Loucy (cell line): ENCODE measurements around the gene OR10A4.

Source experiments
- H2AFZ ChIP-seq: fragments of 200-600 bp; sonication (generic); 2 replicates; pipeline ENCODE4 v1.6.0; 2016; ENCODE audit warnings: antibody characterized with exemption, mild to moderate bottlenecking, low read length, moderate library complexity
- H3F3A ChIP-seq: fragments of 200-600 bp; 2 replicates; pipeline ENCODE4 v1.6.0; 2016; ENCODE audit warnings: antibody characterized with exemption, low read depth, mild to moderate bottlenecking
- H3K27me3 ChIP-seq: fragments of 200-600 bp; sonication (generic); 2 replicates; pipeline ENCODE4 v1.6.1; 2014; ENCODE audit warnings: low read length, mild to moderate bottlenecking; ENCODE audit not compliant: insufficient read depth, poor library complexity, severe bottlenecking
- H3K36me3 ChIP-seq: fragments of 200-600 bp; sonication (generic); 2 replicates; pipeline ENCODE4 v1.6.1; 2016; ENCODE audit warnings: low read length; ENCODE audit not compliant: insufficient read depth
- H3K4me1 ChIP-seq: fragments of 200-600 bp; sonication (generic); 2 replicates; pipeline ENCODE4 v1.5.1; 2014; ENCODE audit warnings: low read length, mild to moderate bottlenecking; ENCODE audit not compliant: insufficient read depth, poor library complexity, severe bottlenecking
- H3K4me2 ChIP-seq: fragments of 200-600 bp; sonication (generic); 2 replicates; pipeline ENCODE4 v1.6.0; 2014; ENCODE audit warnings: antibody characterized with exemption, low read length, low read depth, mild to moderate bottlenecking; ENCODE audit not compliant: poor library complexity, severe bottlenecking
- H3K4me3 ChIP-seq: fragments of 200-600 bp; sonication (generic); 2 replicates; pipeline ENCODE4 v1.5.1; 2014; ENCODE audit warnings: low read length, mild to moderate bottlenecking, mixed read lengths; ENCODE audit not compliant: poor library complexity, severe bottlenecking
- H3K79me2 ChIP-seq: fragments of 200-600 bp; sonication (generic); 2 replicates; pipeline ENCODE4 v1.6.1; 2014; ENCODE audit warnings: low read length; ENCODE audit not compliant: insufficient read depth
- H3K9ac ChIP-seq: fragments of 200-600 bp; sonication (generic); 2 replicates; pipeline ENCODE4 v1.6.0; 2014; ENCODE audit warnings: mild to moderate bottlenecking, low read depth, low read length, moderate library complexity; ENCODE audit not compliant: poor library complexity, severe bottlenecking
- H3K9me2 ChIP-seq: fragments of 200-600 bp; sonication (generic); replicated peaks from 2 replicates; pipeline ENCODE4 v1.6.1; 2016; ENCODE audit warnings: low read depth, low read length, mixed read lengths
- H3K9me3 ChIP-seq: fragments of 200-600 bp; sonication (generic); 2 replicates; pipeline ENCODE4 v1.6.1; 2014; ENCODE audit warnings: mild to moderate bottlenecking, antibody characterized with exemption, low read length, low read depth; ENCODE audit not compliant: insufficient read depth
- H4K20me1 ChIP-seq: fragments of 200-600 bp; sonication (generic); 2 replicates; pipeline ENCODE4 v1.6.0; 2014; ENCODE audit warnings: antibody characterized with exemption, low read length, mild to moderate bottlenecking; ENCODE audit not compliant: insufficient read depth, poor library complexity, severe bottlenecking
- EZH2phosphoT487 ChIP-seq: fragments of 200-600 bp; IDR thresholded peaks from 2 replicates; pipeline ENCODE4 v1.6.1; 2018; ENCODE audit warnings: antibody characterized with exemption, mild to moderate bottlenecking, moderate library complexity, borderline replicate concordance
- TF ChIP-seq, protein P1 (sequence below): fragments of 200-600 bp; sonication (generic); conservative IDR thresholded peaks from 2 replicates; pipeline ENCODE4 v1.5.1; 2014; ENCODE audit warnings: mild to moderate bottlenecking, antibody characterized with exemption, low read length

The OR10A4 gene

DNA sequence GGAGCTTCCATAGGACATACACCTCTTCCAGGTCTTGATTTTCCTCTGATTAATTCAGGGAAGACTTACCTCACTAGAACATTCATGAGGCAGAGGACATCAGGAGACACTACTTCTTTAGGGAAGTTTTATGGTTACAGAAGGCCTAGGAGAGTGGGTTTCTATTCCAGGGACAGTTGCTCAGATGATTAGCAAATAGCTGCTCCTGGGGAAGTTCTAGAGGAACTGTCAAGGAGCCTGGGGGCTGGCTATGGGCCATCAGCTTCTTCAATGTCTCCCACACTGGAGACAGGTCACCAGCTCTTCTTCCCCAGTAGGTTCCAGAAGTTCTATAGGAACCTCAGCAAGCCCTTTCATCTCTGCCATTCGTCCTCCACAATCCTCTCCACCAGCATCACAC, 42.4 kb upstream of the OR10A4 start:
- Histone ChIP-seq H3K9me2 (no peaks in the 10 kb centered on the region), H3K4me2 (no peak overlapping the region), H4K20me1 (no peaks in the 10 kb centered on the region), H3K79me2 (no peaks in the 10 kb centered on the region), H2AFZ (no peak overlapping the region), H3K9ac (no peak overlapping the region), H3K27me3 (no peaks in the 10 kb centered on the region), H3K4me1 (no peaks in the 10 kb centered on the region), H3F3A (no peaks in the 10 kb centered on the region), H3K36me3 (no peaks in the 10 kb centered on the region), H3K4me3 (no peak overlapping the region), H3K9me3 (no peaks in the 10 kb centered on the region)
- TF ChIP-seq, protein P1, sequence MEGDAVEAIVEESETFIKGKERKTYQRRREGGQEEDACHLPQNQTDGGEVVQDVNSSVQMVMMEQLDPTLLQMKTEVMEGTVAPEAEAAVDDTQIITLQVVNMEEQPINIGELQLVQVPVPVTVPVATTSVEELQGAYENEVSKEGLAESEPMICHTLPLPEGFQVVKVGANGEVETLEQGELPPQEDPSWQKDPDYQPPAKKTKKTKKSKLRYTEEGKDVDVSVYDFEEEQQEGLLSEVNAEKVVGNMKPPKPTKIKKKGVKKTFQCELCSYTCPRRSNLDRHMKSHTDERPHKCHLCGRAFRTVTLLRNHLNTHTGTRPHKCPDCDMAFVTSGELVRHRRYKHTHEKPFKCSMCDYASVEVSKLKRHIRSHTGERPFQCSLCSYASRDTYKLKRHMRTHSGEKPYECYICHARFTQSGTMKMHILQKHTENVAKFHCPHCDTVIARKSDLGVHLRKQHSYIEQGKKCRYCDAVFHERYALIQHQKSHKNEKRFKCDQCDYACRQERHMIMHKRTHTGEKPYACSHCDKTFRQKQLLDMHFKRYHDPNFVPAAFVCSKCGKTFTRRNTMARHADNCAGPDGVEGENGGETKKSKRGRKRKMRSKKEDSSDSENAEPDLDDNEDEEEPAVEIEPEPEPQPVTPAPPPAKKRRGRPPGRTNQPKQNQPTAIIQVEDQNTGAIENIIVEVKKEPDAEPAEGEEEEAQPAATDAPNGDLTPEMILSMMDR, result no peak
- TF ChIP-seq EZH2phosphoT487, result no peak

DNA sequence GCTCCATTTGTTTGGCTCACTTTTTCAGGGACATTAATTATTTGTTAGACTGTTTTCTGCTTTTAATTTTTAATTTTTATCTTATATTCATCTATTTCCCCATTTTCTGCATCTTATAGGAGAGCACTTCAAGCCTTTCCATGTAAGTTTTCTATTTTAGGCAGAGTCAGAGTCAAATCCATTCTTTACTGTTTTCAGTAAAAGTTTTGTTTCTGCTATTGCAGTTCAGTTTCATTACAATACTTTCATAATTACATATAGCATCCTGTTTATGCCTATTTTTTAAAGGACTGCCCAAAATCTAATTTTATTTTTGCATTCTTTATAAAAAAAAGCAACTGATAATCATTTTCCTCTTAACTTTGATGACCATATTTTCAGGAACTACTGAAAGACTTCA, 34.7 kb upstream of the OR10A4 start:
- Histone ChIP-seq H3K27me3 (no peaks in the 10 kb centered on the region), H3K4me3 (no peak overlapping the region), H4K20me1 (no peaks in the 10 kb centered on the region), H3K9ac (no peak overlapping the region), H3K4me2 (no peak overlapping the region), H3K79me2 (no peaks in the 10 kb centered on the region), H3K9me3 (no peaks in the 10 kb centered on the region), H3F3A (no peaks in the 10 kb centered on the region), H2AFZ (no peak overlapping the region), H3K36me3 (no peaks in the 10 kb centered on the region), H3K4me1 (no peaks in the 10 kb centered on the region), H3K9me2 (no peaks in the 10 kb centered on the region)
- TF ChIP-seq, protein P1, result no peak
- no peak for TF ChIP-seq EZH2phosphoT487

DNA sequence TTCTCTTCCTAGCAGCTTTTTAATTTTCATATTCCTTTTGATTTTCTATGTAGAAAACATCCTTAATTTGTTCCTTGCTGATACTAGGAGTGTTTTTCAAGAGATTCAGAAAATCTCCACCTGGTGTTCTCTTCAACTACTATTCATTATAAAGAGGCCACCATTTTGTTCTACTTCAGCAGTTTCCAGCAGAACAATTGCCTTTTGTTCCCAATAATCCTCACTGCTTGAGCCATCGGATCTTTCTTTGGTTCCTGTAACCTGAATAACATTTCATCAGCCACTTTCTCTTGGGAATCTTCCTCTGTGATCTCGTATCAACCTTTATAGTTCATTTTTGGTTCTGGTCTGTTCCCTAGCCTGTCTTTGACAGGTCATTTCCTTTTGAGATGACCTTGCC, 32.8 kb upstream of the OR10A4 start:
- H3K4me3 ChIP-seq, result no peak overlapping the region
- no peak for TF ChIP-seq EZH2phosphoT487
- TF ChIP-seq, protein P1, result no peak
- H3K4me1 ChIP-seq, result no peaks in the 10 kb centered on the region
- H3K9me2 ChIP-seq, result no peaks in the 10 kb centered on the region
- no peaks in the 10 kb centered on the region for H3K27me3 ChIP-seq
- H3K36me3 ChIP-seq, result no peaks in the 10 kb centered on the region
- H3F3A ChIP-seq, result no peaks in the 10 kb centered on the region
- H3K79me2 ChIP-seq, result no peaks in the 10 kb centered on the region
- no peaks in the 10 kb centered on the region for H3K9me3 ChIP-seq
- no peak overlapping the region for H2AFZ ChIP-seq
- no peaks in the 10 kb centered on the region for H4K20me1 ChIP-seq
- H3K9ac ChIP-seq, result no peak overlapping the region
- no peak overlapping the region for H3K4me2 ChIP-seq
